K562 (cell line): ENCODE data around the gene EFNA2. TPM values are rescaled to one million over a fixed set of nuclear protein-coding genes. Genes with fewer than 3 reads are reported as not detected.

Source experiments
- BRD9 ChIP-seq: fragments of 450-650 bp; IDR thresholded peaks from 2 replicates; pipeline ENCODE4 v1.6.1; 2018; ENCODE audit warnings: low read depth; ENCODE audit not compliant: partially characterized antibody
- CXXC5 ChIP-seq: fragments of 250-450 bp; sonication (Bioruptor Pico); IDR thresholded peaks from 2 replicates; pipeline ENCODE4 v1.8.0; 2022; ENCODE audit warnings: inconsistent platforms, mild to moderate bottlenecking, moderate library complexity
- ETS2 ChIP-seq: IDR thresholded peaks from 2 replicates; pipeline ENCODE4 v1.6.1; 2016; ENCODE audit warnings: borderline replicate concordance, missing genetic modification characterization, mild to moderate bottlenecking, moderate library complexity, missing compliant biosample characterization; ENCODE audit not compliant: poor library complexity, severe bottlenecking
- GABPA ChIP-seq: fragments of 200-800 bp; sonication (Bioruptor generic); conservative IDR thresholded peaks from 2 replicates; pipeline ENCODE4 v1.6.1; 2016; ENCODE audit warnings: low read depth, missing genetic modification characterization, missing compliant biosample characterization
- HIVEP1 ChIP-seq: fragments of 250-450 bp; sonication (Bioruptor Pico); IDR thresholded peaks from 2 replicates; pipeline ENCODE4 v1.4.0; 2020; ENCODE audit warnings: mild to moderate bottlenecking
- JUND ChIP-seq, 2 experiments: IDR thresholded peaks; 2 replicates in 1 of 2; 3 replicates in 1 of 2; pipeline ENCODE4 v1.6.1; 2011; ENCODE audit warnings: borderline replicate concordance in 2 of 2, low read depth in 2 of 2, low read length in 2 of 2, improper control_type of control experiment in 1 of 2, missing biosample characterization in 1 of 2, missing genetic modification characterization in 1 of 2, missing genetic modification reagents in 1 of 2
- PPARD ChIP-seq: fragments of 250-450 bp; sonication (Bioruptor Pico); IDR thresholded peaks from 2 replicates; pipeline ENCODE4 v1.8.0; 2022; ENCODE audit warnings: inconsistent platforms, mild to moderate bottlenecking, moderate library complexity
- ZKSCAN3 ChIP-seq: fragments of 250-450 bp; sonication (Bioruptor Pico); IDR thresholded peaks from 2 replicates; pipeline ENCODE4 v1.4.0; 2020
- ZNF224 ChIP-seq: sonication (generic); formaldehyde crosslinking; IDR thresholded peaks from 2 replicates; pipeline ENCODE4 v1.8.0; 2022; ENCODE audit warnings: mild to moderate bottlenecking, missing genetic modification reagents
- ZNF324 ChIP-seq: fragments of 250-450 bp; sonication (Bioruptor Pico); IDR thresholded peaks from 2 replicates; pipeline ENCODE4 v1.4.0; 2020; ENCODE audit warnings: mild to moderate bottlenecking
- ZNF445 ChIP-seq: fragments of 250-450 bp; sonication (Bioruptor Pico); IDR thresholded peaks from 2 replicates; pipeline ENCODE4 v1.4.0; 2020; ENCODE audit warnings: low read depth, mild to moderate bottlenecking, moderate library complexity
- polyA plus RNA-seq, 8 experiments: library from polyadenylated mRNA; depleted of rRNA in 4 of 8; stranded (reverse) in 5 of 8; unstranded in 3 of 8; fragments of >200 nt; fragmentation: Nextera tagmentation in 2 of 8; fragmentation: Illumina TruSeq in 1 of 8; extraction: Ambion mirVana in 2 of 8; extraction: Trizol in 1 of 8; gene quantifications; 2 replicates each; pipeline versions ENCODE4 v1.2.1 to v1.2.3, GENCODE V29; 2011 to 2014; ENCODE audit warnings: inconsistent platforms in 1 of 8, missing spikeins in 1 of 8
- total RNA-seq, 7 experiments: library from RNA; depleted of rRNA in 6 of 7; stranded (reverse); fragments of >200 nt in 6 of 7; fragmentation: Illumina TruSeq in 2 of 7; extraction: Trizol in 2 of 7; gene quantifications; 2 replicates each; pipeline versions ENCODE4 v1.2.1 to v1.2.3, GENCODE V29; 2011 to 2021; ENCODE audit warnings: low replicate concordance in 1 of 7
- TF ChIP-seq, protein P1 (sequence below): sonication (generic); formaldehyde crosslinking; IDR thresholded peaks from 2 replicates; pipeline ENCODE4 v1.8.0; 2022; ENCODE audit warnings: missing genetic modification reagents, mild to moderate bottlenecking, moderate library complexity, borderline replicate concordance
- TF ChIP-seq, protein P2 (sequence below): fragments of 450-650 bp; IDR thresholded peaks from 2 replicates; pipeline ENCODE4 v1.6.1; 2017; ENCODE audit warnings: antibody characterized with exemption, mild to moderate bottlenecking
- TF ChIP-seq, protein P3 (sequence below): fragments of 450-650 bp; IDR thresholded peaks from 2 replicates; pipeline ENCODE4 v1.6.1; 2018; ENCODE audit not compliant: partially characterized antibody
- TF ChIP-seq, protein P4 (sequence below): fragments of 450-650 bp; IDR thresholded peaks from 2 replicates; pipeline ENCODE4 v1.6.1; 2016; ENCODE audit warnings: missing biosample characterization, missing genetic modification characterization

EFNA2 gene
- total and polyA plus RNA-seq, 9 of the 15 experiments (the other 6 are each of a cell fraction or from before 2014, with no cell fraction given) = 0.11 to 0.44 (median 0.15) TPM; not detected in 6

DNA sequence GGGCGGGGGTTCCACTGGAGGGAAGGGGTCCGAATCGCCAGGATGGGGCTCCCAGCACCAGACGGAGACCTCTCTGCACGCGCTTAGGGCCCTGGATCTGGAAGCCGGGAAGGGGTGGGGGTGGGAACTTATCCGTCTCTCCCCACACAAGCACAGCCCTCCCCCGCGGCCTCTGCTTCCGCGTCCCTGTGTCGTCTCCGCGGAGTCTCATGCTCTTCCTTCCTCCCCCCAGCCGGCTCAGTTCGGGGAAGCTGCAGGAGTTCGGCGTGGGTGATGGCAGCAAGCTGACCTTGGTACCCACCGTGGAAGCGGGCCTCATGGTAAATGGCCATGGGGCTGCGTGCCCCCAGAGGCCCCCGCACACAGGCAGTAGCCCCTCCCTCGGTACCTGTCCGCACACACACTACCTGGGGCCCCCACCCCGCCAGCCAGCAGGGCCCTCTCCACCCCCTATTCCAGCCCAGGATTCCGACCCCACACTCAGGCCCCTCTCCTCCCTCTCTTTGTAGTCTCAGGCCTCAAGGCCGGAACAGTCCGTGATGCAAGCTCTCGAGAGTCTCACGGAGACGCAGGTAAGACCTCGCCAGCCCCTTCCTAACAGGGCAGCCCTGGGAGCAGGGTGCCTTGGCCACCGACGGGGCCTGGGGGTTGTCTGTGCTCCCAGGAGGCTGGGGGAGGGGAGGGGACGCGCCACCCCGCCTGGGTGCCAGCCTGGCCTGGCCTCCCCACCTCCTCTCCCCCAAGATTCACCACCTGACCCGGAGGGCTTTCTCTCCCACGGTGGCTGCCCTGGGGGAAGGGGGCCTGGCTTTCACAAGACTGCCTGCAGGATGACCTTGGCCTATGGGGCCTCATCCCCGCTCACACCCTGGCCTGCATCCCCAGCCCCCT is 34.1 kb upstream of the EFNA2 start (continued):
- no peak for TF ChIP-seq ETS2 (tag)
- TF ChIP-seq, protein P1, sequence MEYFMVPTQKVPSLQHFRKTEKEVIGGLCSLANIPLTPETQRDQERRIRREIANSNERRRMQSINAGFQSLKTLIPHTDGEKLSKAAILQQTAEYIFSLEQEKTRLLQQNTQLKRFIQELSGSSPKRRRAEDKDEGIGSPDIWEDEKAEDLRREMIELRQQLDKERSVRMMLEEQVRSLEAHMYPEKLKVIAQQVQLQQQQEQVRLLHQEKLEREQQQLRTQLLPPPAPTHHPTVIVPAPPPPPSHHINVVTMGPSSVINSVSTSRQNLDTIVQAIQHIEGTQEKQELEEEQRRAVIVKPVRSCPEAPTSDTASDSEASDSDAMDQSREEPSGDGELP (CRISPR knock-in tag) = 0 out of 2 replicates have a peak, but pooled peaks have one; percentile 42
- peak; percentile 56 for TF ChIP-seq CXXC5
- TF ChIP-seq, protein P2, sequence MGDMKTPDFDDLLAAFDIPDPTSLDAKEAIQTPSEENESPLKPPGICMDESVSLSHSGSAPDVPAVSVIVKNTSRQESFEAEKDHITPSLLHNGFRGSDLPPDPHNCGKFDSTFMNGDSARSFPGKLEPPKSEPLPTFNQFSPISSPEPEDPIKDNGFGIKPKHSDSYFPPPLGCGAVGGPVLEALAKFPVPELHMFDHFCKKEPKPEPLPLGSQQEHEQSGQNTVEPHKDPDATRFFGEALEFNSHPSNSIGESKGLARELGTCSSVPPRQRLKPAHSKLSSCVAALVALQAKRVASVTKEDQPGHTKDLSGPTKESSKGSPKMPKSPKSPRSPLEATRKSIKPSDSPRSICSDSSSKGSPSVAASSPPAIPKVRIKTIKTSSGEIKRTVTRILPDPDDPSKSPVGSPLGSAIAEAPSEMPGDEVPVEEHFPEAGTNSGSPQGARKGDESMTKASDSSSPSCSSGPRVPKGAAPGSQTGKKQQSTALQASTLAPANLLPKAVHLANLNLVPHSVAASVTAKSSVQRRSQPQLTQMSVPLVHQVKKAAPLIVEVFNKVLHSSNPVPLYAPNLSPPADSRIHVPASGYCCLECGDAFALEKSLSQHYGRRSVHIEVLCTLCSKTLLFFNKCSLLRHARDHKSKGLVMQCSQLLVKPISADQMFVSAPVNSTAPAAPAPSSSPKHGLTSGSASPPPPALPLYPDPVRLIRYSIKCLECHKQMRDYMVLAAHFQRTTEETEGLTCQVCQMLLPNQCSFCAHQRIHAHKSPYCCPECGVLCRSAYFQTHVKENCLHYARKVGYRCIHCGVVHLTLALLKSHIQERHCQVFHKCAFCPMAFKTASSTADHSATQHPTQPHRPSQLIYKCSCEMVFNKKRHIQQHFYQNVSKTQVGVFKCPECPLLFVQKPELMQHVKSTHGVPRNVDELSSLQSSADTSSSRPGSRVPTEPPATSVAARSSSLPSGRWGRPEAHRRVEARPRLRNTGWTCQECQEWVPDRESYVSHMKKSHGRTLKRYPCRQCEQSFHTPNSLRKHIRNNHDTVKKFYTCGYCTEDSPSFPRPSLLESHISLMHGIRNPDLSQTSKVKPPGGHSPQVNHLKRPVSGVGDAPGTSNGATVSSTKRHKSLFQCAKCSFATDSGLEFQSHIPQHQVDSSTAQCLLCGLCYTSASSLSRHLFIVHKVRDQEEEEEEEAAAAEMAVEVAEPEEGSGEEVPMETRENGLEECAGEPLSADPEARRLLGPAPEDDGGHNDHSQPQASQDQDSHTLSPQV = peak; percentile 54; the same call in 1 of the 2 replicates
- TF ChIP-seq ZKSCAN3 (CRISPR knock-in tag) = no peak
- peak; percentile 8; the same call in 1 of the 2 replicates for TF ChIP-seq GABPA
- no peak for TF ChIP-seq BRD9
- TF ChIP-seq, protein P3, sequence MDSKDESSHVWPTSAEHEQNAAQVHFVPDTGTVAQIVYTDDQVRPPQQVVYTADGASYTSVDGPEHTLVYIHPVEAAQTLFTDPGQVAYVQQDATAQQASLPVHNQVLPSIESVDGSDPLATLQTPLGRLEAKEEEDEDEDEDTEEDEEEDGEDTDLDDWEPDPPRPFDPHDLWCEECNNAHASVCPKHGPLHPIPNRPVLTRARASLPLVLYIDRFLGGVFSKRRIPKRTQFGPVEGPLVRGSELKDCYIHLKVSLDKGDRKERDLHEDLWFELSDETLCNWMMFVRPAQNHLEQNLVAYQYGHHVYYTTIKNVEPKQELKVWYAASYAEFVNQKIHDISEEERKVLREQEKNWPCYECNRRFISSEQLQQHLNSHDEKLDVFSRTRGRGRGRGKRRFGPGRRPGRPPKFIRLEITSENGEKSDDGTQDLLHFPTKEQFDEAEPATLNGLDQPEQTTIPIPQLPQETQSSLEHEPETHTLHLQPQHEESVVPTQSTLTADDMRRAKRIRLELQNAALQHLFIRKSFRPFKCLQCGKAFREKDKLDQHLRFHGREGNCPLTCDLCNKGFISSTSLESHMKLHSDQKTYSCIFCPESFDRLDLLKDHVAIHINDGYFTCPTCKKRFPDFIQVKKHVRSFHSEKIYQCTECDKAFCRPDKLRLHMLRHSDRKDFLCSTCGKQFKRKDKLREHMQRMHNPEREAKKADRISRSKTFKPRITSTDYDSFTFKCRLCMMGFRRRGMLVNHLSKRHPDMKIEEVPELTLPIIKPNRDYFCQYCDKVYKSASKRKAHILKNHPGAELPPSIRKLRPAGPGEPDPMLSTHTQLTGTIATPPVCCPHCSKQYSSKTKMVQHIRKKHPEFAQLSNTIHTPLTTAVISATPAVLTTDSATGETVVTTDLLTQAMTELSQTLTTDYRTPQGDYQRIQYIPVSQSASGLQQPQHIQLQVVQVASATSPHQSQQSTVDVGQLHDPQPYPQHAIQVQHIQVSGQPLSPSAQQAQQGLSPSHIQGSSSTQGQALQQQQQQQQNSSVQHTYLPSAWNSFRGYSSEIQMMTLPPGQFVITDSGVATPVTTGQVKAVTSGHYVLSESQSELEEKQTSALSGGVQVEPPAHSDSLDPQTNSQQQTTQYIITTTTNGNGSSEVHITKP = peak; percentile 57
- TF ChIP-seq JUND (IDR thresholded peaks at IDR 0.05; ENCODE audit: borderline replicate concordance, low read depth, low read length) = peak; percentile 63
- TF ChIP-seq JUND (tag; IDR thresholded peaks at IDR 0.05; ENCODE audit: borderline replicate concordance, low read depth, low read length) = peak; percentile 28; the same call in 1 of the 3 replicates
- TF ChIP-seq, protein P4, sequence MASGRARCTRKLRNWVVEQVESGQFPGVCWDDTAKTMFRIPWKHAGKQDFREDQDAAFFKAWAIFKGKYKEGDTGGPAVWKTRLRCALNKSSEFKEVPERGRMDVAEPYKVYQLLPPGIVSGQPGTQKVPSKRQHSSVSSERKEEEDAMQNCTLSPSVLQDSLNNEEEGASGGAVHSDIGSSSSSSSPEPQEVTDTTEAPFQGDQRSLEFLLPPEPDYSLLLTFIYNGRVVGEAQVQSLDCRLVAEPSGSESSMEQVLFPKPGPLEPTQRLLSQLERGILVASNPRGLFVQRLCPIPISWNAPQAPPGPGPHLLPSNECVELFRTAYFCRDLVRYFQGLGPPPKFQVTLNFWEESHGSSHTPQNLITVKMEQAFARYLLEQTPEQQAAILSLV = no peak
- no peak for TF ChIP-seq ZNF324
- TF ChIP-seq PPARD (CRISPR knock-in tag) = no peak
- TF ChIP-seq HIVEP1 (CRISPR knock-in tag) = 0 out of 2 replicates have a peak, but pooled peaks have one; percentile 55
- no peak for TF ChIP-seq ZNF445 (CRISPR knock-in tag)
- TF ChIP-seq ZNF224 (CRISPR knock-in tag) = no peak
